GM21529 (cell line): Measurements from ENCODE around the gene PLEKHA4.
"Not testable (repeated sequence)": the region's sequence is repeated elsewhere in the genome, so short reads cannot be mapped to it uniquely, and the experiment has no call there.

Experiments
- ATAC-seq: cut with Tn5 transposase; IDR thresholded peaks from one replicate; pipeline ENCODE4 v1.9.1; 2021; ENCODE audit not compliant: unreplicated experiment

PLEKHA4 gene

DNA sequence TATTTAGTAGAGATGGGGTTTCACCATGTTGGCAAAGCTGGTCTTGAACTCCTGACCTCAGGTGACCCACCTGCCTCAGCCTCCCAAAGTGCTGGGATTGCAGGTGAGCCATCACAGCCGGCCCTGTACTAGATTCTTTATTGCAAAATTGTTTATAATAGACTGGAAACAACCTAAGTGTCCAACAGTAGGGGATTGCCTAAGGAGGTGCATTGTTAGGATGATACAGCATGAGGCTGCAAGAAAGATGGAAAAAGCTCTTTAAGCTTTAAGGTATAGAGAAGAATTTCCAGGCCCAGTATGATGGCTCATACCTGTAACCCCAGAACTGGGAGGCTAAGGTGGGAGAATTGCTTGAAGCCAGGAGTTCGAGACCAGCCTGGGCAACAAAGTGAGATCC, 65.8 kb downstream of the PLEKHA4 start:
- no peak for ATAC-seq

DNA sequence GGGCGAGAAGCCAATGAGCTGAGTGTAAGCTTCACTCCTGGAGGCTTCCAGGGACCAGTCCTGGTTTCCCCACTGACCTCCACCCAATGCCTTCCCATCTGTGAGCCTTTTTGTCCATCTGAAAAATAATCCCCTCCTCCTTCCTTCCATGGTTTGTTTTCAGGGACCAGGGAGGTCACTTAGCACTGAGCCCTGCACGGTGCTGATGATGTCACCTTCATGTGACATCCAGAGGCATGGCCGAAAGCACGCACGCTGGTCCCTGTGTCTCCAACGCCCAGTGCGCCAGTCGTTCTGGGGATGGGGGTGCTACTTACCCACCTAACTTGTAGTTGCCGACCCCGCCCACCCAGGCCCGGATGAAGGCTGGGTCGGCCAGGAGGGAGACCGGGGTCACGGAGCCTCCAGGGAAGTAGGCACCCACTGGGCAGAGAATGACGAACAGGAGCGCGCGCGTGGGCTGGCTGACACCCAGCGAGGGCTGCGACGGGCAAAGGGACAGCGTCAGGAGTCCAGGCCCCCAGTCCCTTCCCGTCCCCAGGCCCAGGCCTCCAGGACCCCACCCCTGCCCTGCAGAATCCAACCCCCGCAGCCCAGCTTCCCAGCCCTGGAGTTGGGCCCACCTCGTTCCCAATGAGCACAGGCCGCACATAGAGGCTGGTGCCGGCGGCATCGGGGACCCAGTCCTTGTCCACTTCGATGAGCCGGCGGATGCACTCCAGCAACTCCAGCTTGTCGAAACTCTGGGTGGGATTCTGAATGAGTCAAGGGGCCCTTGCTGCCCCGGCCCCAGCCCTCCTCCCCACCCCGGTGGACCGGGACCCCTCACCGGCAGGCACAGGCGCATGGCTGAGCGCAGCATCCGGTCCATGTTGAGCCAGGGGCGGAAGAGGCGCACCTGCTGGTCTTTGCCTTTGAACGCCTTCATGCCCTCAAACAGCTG, 68.8 kb downstream of the PLEKHA4 start:
- no peak for ATAC-seq

GRCh38 chr19:48798937-48799336, 69.5 kb downstream of the PLEKHA4 start:
- ATAC-seq, result no peak

- ATAC-seq, result no peak
Observed at GRCh38 chr19:48797103-48797502, 71.3 kb downstream of the PLEKHA4 start.

- no peak for ATAC-seq
Observed at GRCh38 chr19:48796298-48797083, 71.9 kb downstream of the PLEKHA4 start.

DNA sequence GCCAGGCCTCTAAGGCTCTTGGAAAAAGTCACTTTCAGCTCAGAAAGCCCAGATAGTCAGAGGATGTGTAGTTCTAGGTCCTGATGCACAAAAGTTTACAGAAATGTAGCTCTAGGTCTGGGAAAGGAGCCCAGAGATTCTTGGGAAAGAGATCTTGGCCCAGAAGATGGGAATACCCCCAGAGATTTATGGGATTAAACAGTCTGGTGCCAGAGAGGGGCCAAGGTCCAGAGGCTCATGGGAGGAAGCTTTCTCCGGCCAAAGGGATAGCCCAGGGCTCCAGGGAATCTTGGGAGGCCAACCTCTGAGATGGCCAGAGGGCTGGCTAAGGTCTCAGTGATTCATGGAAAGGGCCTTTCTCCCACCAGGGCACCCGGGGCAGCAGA, 72.7 kb downstream of the PLEKHA4 start:
- no peak for ATAC-seq

DNA sequence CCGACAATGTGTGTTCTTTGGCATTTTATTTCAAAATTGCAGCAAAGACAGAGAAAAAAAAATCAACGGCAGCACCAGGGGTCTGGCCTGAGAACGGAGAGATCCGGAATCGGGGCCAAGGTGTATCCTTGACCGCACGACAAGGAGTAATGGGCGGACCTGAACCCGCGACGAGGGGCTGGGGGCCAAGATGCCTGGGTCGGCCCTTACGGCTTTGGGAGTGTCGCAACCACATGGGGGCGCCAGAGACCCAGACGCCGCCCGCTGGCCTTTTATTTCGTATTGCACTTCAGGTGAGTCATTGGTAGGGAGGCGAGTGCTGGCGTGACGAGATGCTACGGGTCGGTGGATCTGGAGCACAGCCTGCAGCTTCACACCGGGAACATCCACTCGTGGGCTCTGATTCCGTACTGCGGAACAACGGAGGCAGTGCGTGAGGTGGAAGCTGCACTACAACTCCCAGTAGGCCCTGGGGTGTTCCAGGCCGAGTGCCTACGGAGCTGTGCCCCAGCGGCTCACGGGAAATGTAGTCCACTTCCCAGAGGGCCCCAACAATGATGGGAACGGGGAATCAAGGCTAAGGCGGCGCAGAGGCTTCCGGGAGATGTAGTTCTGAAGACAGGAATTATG, 73.2 kb downstream of the PLEKHA4 start:
- peak; percentile 78 for ATAC-seq

GRCh38 chr19:48794291-48794690, 74.1 kb downstream of the PLEKHA4 start:
- ATAC-seq, result no peak

DNA sequence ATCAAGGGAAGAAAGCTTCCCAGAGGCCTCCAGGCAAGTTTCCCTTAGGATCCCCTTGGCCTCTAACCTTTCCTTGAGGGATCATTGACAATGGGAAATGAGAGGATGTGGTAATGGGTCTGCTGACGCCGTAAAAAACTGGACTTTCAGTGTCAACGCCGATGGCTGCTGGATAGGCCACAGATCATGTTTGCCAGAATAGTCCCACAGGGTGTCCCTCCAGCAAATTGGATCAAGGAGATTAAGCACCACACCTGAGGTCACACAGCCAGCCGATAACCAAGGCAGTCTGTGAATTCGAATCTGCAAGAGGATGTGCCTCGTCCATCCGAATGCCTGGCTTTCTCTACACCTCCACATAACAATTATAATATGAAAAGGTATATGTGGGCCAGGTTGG, 75.1 kb downstream of the PLEKHA4 start:
- ATAC-seq, result no peak

DNA sequence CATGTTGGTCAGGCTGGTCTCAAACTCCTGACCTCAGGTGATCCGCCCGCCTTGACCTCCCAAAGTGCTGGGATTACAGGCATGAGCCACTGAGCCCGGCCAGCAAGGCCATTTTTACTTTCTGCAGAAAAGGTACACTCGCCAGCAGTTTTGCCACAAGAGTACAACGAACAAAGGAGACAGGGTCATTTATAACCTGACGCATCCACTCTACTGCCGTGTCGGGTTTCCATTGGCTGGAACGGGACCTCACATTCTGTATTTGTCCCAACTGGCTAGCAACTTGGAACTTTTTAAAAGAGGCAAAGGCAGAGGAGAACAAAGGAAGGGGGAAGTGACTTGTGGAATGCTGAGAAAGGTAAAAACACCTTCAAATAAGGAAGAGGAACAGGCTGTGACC, 81.1 kb downstream of the PLEKHA4 start:
- ATAC-seq, result not testable (repeated sequence)
